Lung (tissue), 12 donors: Measurements from ENCODE around the gene ACAN. TPM values are rescaled to one million over a fixed set of nuclear protein-coding genes. Genes with fewer than 3 reads are reported as not detected.

Experiments
- ATAC-seq: fragments of 200-7000 bp; cut with Tn5 transposase; one replicate; pipeline ENCODE4 v1.9.1; 2020; ENCODE audit warnings: moderate number of reproducible peaks; ENCODE audit not compliant: insufficient read depth, low FRiP score
- DNase-seq, 3 donors: peaks; one replicate each; pipeline ENCODE4 v3.0.0-alpha.2; 2013 to 2017
- H3K27ac ChIP-seq, 2 donors: one replicate each; pipeline ENCODE4 v1.5.1; 2013; ENCODE audit warnings: mild to moderate bottlenecking in 2 of 2, moderate library complexity in 2 of 2, control low read depth in 1 of 2, inconsistent platforms in 1 of 2, low read depth in 1 of 2, low read length in 1 of 2
- H3K27me3 ChIP-seq, 3 donors: one replicate each; pipeline ENCODE4 v1.5.1; 2013; ENCODE audit warnings: low read length in 2 of 3; ENCODE audit not compliant: control insufficient read depth in 3 of 3, insufficient read depth in 3 of 3
- H3K36me3 ChIP-seq, 4 donors: one replicate each; pipeline ENCODE4 v1.5.1; 2013; ENCODE audit warnings: low read length in 4 of 4, mild to moderate bottlenecking in 1 of 4, moderate library complexity in 1 of 4; ENCODE audit not compliant: control insufficient read depth in 4 of 4, insufficient read depth in 4 of 4
- H3K4me1 ChIP-seq, 5 donors: one replicate each; pipeline ENCODE4 v1.5.1; 2013; ENCODE audit warnings: low read length in 5 of 5, mild to moderate bottlenecking in 2 of 5, moderate library complexity in 1 of 5; ENCODE audit not compliant: control insufficient read depth in 5 of 5, insufficient read depth in 5 of 5
- H3K4me3 ChIP-seq: one replicate; pipeline ENCODE4 v1.5.1; 2013; ENCODE audit warnings: mild to moderate bottlenecking, control low read depth, moderate library complexity
- H3K9ac ChIP-seq, 2 donors: one replicate each; pipeline ENCODE4 v1.5.1; 2013; ENCODE audit warnings: low read length in 2 of 2, control low read depth in 1 of 2; ENCODE audit not compliant: insufficient read depth in 1 of 2
- H3K9me3 ChIP-seq, 4 donors: one replicate each; pipeline ENCODE4 v1.5.1; 2013; ENCODE audit warnings: low read length in 3 of 4, mild to moderate bottlenecking in 1 of 4, moderate library complexity in 1 of 4; ENCODE audit not compliant: control insufficient read depth in 4 of 4, insufficient read depth in 3 of 4
- CTCF ChIP-seq: IDR thresholded peaks from 2 replicates; pipeline ENCODE4 v1.5.1; 2012; ENCODE audit warnings: mild to moderate bottlenecking; ENCODE audit errors: control extremely low read depth, extremely low read depth
- WGBS, 2 donors: extraction: QIAGEN DNeasy Blood & Tissue Kit; methylation state at CpG; one replicate each; pipeline ENCODE4 v1.1.7; 2013; 5-methylcytosine and 5-hydroxymethylcytosine counted together
- polyA plus RNA-seq, 2 donors: library from polyadenylated mRNA; stranded (reverse); fragments of 200-250 nt; gene quantifications; one replicate each; pipeline ENCODE4 v1.2.1, GENCODE V29; 2013
- total RNA-seq, 2 donors: library from RNA; depleted of rRNA in 1 of 2; stranded (reverse); fragments of >200 nt in 1 of 2; gene quantifications; one replicate each; pipeline ENCODE4 v1.2.1, GENCODE V29; 2014 to 2021
- donor health status: control.
- donor health status: control.
- donor health status: Bipolar disorder and iron deficiency.
- donor health status: healthy.
- donor health status: DM: yes; HTN: yes; CAD: no.

ACAN gene
- total and polyA plus RNA-seq, 4 donors: 0.50 to 5.2 (median 0.85) TPM

DNA sequence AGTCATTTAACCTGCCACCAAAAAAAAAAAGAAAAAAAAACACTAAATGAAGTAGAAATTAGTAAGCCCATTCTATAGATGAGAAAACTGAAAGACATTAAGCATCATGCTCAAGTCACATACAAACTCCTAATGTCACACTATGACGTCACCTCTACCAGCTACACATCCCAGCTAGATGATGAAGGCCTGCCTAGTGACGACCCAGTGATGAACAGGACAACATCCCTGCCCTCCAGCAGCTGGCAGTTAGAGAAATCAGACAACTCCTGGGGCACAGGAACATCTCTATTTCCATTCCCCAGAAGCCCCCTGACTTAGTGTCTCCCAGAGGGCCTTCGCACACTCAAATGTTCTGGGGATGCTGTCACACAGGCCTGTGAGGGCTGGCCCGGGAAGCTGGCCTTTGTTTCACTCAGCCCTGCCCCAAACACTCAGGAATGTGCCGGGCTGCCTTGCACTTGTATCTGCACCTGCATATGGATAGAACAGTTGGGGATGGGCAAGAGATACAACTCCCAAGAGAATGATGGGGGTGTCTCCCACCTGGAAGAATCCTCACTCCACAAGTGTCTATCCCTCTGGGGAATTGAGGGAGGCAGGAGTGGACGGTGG, 99.1 kb downstream of the ACAN start:
- no peak overlapping the region for H3K9ac ChIP-seq
- H3K4me1 ChIP-seq: peaks cover 0 to 6% (median 6%) of the 10 kb centered on the region in 5 donors
- no peak overlapping the region for H3K27ac ChIP-seq
- ATAC-seq: no peak
- no peak for DNase-seq
- 82 to 94% methylated on average over 6 of the region's 6 CpGs for WGBS, 2 donors
- H3K27me3 ChIP-seq: no peaks in the 10 kb centered on the region
- no peak overlapping the region for H3K4me3 ChIP-seq
- H3K36me3 ChIP-seq: peaks cover 0 to 26% (median 19%) of the 10 kb centered on the region in 4 donors
- peaks cover 0 to 4% (median 0%) of the 10 kb centered on the region in 4 donors for H3K9me3 ChIP-seq
- TF ChIP-seq CTCF: no peak

- WGBS, 2 donors: 70 to 97% methylated on average over 2 of the region's 2 CpGs
- Histone ChIP-seq H3K9me3 (peaks cover 0 to 2% (median 0%) of the 10 kb centered on the region in 4 donors), H3K4me1 (peaks cover 0 to 2% (median 1%) of the 10 kb centered on the region in 5 donors), H3K27me3 (no peaks in the 10 kb centered on the region), H3K4me3 (no peak overlapping the region), H3K36me3 (peaks cover 0 to 26% (median 20%) of the 10 kb centered on the region in 4 donors), H3K9ac (no peak overlapping the region), H3K27ac (no peak overlapping the region)
- no peak for ATAC-seq
- no peak for DNase-seq
- no peak for TF ChIP-seq CTCF
Measured at GRCh38 chr15:88902846-88903245, 99.6 kb downstream of the ACAN start.

DNA sequence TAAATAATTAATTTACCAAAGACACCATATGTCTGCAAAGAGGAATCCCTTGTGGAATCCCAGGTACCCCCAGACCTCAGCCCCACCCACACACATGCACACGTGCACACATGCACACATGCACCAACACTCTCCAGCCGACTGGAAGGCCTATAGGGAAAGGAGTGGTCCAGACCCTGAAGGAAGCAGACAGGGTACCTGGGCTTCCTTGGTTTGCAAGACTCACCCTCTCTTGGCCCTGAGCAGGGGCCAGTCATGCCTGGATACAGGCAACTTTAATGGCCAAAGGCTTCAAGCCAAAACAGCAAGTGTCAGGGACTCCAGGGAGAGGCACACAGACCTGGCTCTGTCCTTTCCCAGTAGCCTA, 101.0 kb downstream of the ACAN start:
- Histone ChIP-seq H3K9me3 (peaks cover 0 to 2% (median 0%) of the 10 kb centered on the region in 4 donors), H3K27ac (no peak overlapping the region), H3K27me3 (no peaks in the 10 kb centered on the region), H3K4me3 (no peak overlapping the region), H3K4me1 (no peaks in the 10 kb centered on the region), H3K9ac (no peak overlapping the region), H3K36me3 (peaks cover 0 to 34% (median 24%) of the 10 kb centered on the region in 4 donors)
- DNase-seq (no peak), ATAC-seq (no peak)
- WGBS, 2 donors: 87 to 89% methylated on average over 2 of the region's 2 CpGs
- TF ChIP-seq CTCF: no peak
